SU-DHL-6 (cell line): Measurements from ENCODE around the gene ERBB4.

Experiments used
- EZH2phosphoT487 ChIP-seq: fragments of 200-600 bp; sonication (generic), shearing (Covaris generic); conservative IDR thresholded peaks from 2 replicates; pipeline ENCODE4 v1.6.1; 2018; ENCODE audit warnings: mild to moderate bottlenecking, antibody characterized with exemption, low read length, moderate library complexity, mixed read lengths
- TF ChIP-seq, protein P1 (sequence below): fragments of 200-600 bp; sonication (generic); IDR thresholded peaks from one replicate; pipeline ENCODE4 v1.5.1; 2017; ENCODE audit warnings: antibody characterized with exemption, mild to moderate bottlenecking, low read length, moderate library complexity; ENCODE audit not compliant: insufficient read depth, poor library complexity, severe bottlenecking

DNA sequence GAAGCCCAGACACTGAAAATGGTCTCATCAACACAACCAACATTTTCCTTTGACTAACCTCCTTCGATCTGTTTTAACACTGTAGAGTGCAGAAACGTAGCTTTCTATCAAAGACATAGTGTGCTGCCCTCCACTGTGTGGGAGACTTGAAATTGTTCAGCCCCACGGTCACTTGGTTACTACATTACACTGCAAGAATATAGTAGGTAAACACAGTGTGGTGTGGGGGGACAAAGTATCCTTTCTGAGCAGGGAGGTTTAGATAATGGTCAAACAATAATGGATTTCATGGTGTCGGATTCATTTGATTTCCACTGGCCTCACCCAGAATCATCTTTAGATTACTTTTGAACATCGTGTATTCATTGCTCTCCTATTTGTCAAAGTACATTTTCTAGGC lies 181.0 kb downstream of the ERBB4 start:
- TF ChIP-seq, protein P1, sequence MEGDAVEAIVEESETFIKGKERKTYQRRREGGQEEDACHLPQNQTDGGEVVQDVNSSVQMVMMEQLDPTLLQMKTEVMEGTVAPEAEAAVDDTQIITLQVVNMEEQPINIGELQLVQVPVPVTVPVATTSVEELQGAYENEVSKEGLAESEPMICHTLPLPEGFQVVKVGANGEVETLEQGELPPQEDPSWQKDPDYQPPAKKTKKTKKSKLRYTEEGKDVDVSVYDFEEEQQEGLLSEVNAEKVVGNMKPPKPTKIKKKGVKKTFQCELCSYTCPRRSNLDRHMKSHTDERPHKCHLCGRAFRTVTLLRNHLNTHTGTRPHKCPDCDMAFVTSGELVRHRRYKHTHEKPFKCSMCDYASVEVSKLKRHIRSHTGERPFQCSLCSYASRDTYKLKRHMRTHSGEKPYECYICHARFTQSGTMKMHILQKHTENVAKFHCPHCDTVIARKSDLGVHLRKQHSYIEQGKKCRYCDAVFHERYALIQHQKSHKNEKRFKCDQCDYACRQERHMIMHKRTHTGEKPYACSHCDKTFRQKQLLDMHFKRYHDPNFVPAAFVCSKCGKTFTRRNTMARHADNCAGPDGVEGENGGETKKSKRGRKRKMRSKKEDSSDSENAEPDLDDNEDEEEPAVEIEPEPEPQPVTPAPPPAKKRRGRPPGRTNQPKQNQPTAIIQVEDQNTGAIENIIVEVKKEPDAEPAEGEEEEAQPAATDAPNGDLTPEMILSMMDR: no peak
- no peak for TF ChIP-seq EZH2phosphoT487
